Iris pigment epithelial cell (primary cell): ENCODE results near the gene INPP5B.
A peak's percentile ranks its signal among the peaks of the same experiment; 100 is the strongest.
"Not testable (repeated sequence)": the region's sequence is repeated elsewhere in the genome, so short reads cannot be mapped to it uniquely, and the experiment has no call there.

ENCODE experiments used
- DNase-seq: peaks from one replicate; pipeline ENCODE4 v3.0.0-alpha.2; 2011; ENCODE audit warnings: low read depth

Gene INPP5B

DNA sequence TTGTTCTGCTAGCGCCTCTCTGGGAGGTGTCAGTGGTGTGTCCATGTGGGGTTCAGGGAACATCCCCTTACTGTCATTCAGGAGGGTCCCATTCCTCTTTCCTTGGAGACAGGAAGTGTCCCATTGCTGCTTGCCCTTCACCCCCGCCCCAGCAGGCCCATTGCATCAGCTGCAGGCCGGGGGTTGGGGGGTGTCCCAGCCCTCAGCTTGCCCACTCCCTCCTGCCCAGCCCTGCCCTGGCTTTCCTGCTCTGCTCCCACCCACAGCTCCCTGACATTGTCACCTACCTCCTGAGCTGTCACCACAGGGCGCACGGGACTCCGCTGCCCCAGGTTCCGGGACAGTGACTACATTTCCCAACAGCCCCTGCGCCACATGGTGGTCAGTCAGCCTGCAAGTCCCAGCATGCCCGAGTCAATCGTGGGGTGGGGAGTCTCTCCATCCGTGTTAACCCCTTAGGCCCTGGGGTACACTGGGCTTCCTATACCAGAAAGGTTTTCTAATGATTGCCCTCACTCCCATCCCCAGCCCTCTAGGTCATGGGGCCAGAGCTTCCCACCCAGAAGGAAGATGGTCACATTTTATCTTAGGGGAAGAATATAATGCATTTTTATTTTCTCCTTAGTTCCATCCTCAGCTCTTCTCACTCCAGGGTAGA lies at the start of gene INPP5B:
INPP5B (minus strand) TSS at position 351 of the 658 bp plus-strand sequence. CDS start 745 bp downstream, outside the sequence.
- DNase-seq: peak; percentile 90

DNA sequence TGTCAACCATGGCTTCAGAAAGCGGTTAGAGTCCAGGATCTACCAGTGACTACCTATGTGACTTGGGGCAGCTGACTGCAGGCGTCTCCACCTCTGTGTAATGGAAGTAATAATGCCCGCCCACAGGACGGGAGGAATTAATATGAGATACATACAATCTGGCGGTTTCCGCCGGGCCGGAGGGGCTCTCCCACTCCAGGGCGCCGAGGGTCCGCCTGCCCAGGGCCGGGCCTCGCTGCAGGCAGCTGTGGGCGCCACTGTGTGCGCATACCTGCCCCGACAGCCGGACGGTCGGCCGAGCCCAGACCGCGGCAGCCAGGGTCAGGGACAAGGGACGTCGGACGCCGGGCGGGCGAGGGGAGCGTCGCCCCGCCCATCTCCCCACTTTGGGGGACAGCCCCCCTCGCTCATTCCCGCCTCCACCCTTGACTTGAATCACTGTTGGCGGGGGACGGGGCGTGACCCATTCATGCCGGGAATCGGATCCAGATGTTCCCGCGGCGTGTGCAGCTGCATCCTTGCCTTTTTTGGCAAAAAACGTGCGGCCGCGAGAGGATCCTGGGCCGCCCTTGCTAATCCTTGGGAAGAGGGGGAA lies 49.0 kb upstream of the INPP5B start:
- peak; percentile 64 for DNase-seq

DNA sequence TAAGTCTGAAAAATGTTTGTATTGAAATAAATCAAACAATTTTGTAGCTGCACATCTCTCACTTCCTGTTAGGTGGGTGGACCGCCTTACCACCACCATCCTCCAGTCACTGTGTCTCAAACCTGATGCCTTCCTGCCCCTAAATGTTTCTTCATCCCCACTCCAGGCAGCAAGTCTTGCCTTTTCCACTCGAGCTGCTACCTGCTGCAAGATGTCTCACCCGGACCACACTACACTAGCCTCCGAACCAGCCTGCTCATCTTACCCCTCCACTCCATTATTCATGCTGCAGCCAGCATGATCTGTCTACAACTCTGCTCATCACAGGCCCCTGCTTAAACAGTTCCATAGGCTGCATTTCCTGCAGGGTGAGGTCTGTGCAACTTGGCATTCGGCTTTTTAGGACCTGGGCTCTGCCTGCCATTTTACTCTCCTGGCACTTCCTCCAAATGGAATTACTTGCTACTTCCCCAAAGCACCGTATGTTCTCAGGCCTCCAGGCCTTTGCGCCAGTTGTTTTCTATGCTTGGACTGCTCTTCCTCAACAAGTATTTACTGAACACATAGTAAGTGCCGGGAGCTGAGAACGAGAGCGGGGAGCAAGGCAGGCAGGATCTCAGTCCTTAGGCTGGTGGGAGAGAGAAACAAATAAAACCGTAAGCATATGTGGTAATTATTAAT lies 48.2 kb upstream of the INPP5B start:
- DNase-seq: no peak

DNA sequence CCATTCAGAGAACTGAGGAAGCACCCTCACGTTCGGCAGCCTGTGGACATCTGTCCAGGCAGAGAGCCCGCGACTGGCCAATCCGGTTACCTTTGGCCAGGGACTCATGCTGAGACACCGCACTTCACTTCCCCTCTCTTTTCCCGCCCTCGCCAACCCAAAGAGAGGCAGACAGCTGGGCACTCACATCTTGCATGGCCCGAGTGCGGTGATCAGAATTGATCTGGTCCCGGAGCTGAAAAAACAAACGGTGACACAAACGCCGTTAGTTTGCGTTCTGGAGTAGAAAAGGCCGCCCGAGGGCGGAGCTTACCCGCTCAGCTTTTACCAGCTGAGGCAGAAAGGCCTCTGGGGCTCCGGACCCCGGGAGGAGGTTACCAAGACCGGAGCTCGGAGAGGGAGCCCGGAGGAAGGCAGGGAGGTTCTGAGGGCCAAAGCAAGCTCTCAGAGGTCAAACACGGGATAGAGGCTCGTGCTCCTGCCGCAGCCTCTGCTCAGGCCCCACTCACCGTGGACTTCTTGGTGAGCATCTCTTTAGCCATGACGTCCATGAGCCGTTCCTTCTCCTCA lies 42.6 kb upstream of the INPP5B start:
- DNase-seq: peak; percentile 44

DNA sequence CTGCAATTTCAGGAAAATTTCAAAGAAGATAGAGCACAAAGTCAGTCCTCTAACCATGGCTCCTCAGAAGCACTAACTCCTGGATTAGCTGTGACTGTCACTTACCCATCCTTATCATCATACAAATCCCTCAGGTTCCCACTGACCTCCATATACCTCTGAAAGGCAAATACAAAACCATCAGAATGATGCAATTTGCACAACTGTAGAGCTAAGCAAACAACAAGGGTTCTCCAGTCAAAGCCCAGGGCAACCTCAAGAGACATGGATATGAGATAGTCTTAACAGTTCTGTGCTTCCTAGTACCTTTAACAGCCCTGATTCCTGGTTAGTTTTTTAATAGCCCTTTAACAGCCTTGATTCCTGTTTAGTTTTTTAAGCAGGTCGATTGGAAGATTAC lies 40.8 kb upstream of the INPP5B start:
- DNase-seq: no peak

DNA sequence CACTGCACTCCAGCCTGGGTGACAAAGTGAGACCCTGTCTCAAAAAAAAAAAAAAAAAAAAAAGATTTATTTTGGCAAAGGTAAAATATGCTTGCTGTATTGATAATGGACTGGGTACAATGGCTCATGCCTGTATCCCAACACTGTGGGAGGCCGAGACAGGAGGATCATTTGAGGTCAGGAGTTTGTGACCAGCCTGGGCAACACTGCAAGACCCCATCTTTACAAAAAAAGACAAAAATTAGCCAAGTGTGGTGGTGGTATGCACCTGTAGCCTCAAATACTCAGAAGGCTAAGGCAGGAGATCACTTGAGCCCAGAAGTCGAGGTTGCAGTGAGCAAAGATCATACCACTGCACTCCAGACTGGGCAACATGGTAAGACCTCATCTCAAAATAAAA lies 36.7 kb upstream of the INPP5B start:
- DNase-seq: no peak

DNA sequence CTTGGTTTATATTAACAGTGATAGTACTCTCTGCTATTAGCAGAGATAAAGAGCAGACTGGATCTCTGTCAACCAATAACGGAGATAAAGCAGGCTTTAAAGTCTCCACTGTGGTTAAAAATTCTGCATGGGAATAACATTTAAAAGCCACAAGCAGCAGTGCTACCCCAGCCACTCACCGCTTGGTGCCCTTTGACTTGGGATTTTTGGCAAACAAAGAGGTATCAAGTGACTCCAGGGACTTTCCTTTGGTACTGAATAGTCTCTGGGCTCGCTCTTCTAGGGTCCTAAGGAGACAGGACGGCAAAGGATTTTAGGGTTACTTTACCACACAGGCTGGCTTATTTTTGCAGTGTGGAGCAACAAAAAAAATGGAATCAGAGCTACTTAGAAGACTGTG lies 31.7 kb upstream of the INPP5B start:
- DNase-seq: no peak

DNA sequence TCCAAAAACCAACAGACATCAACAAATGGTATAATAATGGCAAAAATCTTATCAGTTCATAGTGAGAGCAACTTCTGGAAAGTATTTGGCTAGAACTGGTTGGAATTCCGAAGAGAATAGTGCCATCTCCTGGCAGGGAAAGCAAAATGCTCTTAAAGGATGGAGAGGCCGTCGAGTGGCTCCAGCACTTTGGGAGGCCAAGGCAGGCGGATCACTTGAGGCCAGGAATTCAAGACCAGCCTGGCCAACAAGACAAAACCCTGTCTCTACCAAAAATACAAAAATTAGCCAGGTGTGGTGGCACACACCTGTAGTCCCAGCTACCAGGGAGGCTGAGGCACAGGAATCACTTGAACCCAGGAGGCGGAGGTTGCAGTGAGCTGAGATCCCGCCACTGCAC lies 28.2 kb upstream of the INPP5B start:
- peak; percentile 69 for DNase-seq

DNA sequence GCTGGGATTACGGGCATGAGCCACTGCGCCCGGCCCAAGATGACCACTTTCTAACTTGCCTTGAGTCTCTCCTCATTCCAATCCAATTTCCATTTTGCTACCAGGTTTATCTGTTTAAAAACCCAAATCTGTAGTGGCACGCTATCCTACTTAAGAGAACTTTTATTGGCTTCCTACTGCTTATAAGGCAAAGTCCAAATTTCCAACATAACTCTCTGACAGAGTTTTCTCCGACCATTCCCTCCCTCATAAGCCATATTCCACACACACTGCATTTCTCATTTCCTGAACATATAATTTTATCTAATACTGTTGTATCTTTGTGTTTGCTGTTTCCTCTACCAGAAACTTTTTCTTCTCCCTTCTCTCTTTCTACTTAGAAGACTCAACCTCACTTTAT lies 27.7 kb upstream of the INPP5B start:
- DNase-seq: no peak

DNA sequence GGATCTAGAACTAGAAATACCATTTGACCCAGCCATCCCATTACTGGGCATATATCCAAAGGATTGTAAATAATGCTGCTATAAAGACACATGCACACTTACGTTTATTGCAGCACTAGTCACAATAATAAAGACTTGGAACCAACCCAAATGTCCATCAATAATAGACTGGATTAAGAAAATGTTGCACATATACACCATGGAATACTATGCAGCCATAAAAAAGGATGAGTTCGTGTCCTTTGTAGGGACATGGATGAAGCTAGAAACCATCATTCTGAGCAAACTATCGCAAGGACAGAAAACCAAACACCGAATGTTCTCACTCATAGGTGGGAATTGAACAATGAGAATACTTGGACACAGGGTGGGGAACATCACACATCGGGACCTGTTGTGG lies 26.8 kb upstream of the INPP5B start:
- DNase-seq: not testable (repeated sequence)

DNA sequence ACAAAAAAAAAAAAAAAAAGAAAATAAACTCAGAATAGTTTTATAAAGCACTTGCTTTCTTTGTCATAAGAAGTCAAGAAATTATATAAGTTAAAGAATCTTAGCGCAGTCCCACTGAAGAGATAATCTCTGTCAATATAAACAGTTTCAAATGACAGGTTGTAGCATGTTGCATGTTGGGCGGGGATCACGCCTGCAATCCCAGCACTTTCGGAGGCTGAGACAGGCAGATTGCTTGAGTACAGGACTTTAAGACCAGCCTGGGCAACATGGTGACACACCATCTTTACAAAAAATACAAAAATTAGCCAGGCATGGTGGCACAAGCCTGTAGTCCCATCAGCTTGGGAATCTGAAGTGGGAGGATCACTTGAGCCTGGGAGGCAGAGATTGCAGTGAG lies 18.4 kb upstream of the INPP5B start:
- no peak for DNase-seq

DNA sequence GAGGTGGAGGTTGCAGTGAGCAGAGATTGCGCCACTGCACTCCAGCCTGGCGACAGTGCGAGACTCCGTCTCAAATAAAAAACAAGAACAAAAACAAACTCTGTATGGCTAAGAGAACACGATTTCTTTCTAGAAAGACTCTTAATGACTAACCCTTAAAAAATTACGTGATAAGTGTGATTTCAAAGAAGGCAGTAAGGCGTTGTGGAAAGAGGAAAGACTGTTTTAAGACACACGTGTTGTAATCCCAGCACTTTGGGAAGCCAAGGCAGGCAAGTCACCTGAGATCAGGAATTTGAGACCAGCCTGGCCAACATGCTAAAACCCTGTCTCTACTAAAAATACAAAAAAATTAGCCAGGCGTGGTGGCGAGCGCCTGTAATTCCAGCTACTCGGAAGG lies 17.3 kb upstream of the INPP5B start:
- DNase-seq: not testable (repeated sequence)

DNA sequence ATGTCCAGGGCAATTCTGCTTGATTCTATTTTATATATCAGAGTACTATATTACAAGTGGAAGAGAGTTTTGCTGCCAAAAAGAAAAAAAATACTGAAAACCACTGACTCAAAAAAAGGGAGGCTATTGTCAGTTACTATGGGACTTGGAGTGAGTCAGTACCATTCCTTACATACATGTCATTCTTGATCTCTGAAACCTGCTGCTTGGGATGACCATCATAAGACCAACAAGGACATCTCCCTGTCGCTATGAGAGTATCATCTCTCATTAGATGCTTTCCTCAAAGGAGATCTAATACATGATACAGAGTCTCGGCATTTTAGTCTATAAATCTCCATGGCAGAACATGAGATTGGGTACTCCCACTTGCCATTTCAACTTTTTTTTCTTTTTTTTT lies 11.8 kb upstream of the INPP5B start:
- peak; percentile 93 for DNase-seq

DNA sequence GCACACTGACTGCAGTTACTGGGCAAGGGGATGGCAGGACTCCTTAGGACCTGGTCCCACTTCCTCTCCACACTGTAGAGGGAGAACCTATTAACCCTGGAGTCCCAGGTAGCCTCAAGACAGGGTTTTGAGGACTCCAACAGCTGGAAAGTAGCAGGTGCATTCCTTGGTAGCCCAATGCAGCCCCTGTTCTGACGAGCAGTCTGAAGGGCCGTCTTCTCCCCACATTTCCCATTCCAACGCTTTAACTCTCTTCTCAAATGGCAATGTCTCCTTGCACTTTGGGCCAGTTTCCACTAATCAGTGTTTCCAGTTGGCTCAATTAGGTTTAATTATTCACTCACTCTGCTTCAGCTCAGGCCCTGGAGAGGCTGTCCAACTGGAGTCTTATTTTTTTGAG lies 8.8 kb upstream of the INPP5B start:
- DNase-seq: no peak

DNA sequence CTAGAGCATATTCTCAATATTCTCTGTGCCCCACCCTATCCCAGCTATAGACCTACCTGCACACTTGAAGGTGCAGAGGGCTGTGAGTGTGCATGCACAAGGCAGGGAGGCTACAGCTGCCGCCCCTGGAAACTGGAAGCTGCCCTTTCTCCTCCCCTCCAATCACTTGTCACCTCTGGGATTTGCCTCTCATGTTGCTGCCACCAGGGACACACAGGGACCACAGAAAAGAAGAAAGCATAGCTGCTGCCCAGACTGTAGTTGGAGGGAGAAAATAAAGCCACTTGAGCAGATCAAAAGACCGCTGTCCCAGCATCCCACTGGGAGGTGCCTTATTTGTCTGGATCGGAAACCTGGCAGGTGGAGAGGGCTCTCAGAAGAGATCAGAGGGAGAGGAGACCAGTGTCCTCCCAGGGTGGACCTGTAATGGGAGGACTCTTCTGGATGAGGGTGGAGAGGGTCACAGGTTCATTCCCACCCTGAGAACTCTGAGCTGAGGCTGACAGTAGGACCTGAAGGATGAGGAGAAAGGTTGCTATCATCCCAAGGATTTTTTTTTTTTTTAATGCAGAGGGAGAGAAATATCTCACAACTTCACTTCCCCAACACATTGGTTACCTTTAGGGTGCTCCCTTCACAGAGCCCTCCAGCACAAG lies 7.6 kb upstream of the INPP5B start:
- DNase-seq: no peak

DNA sequence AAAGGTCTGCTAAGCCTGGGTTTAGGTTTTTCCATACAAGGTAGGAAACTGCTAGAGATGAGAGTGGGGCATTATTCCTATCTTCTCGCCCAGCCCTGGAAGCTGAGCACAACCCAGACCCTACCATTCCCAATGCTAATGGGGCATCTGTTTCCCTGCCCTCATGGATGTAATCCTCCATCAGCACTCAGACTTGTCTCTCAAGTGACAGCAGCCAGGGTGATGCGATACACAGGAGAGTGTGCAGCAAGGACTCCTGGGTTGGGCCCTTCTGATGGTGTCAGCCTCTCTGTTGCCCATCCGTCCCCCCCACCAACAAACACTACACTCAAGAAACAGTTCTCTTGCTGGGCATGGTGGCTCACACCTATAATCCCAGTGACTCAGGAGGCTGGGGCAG lies 5.9 kb upstream of the INPP5B start:
- DNase-seq: no peak

DNA sequence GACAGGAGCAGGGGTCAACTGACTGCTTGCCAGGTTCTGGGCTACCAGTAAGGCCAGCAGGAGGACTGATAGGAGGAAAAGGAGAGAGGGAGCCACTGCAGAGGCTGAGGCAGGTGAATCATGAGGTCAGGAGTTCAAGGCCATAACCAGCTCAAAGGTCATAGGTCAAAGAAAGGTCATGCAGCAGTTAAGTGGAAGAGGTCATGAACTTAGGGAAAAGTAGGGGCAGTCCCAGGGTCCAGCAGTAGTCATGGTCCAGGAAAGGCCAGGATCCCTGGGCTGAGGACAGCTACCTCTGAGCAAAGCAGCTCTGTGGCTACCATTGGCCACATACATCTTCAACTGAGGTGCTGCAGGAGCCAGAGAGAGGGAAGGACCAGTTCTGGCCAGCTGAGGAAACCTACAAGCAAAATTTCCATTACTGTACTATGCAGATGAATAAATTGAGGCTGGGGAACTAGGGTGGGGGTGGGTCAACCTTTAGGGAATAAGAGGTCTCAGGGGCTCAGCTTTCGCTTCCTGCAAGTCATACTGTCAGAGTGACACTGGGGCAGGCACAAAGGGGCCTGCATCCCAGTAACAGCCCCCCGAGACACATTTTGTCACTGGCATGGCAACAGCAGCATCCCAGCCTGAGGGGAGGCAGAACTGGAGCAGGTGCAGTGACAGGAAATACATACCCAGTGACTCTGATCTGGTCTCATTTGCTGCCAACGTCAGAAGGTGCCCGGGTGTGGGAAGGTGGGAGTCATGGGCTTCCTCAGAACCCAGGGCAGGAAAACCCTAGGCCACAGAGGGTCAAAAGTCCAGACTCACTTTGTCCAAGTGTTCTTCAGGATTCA lies 5.2 kb upstream of the INPP5B start:
- no peak for DNase-seq

DNA sequence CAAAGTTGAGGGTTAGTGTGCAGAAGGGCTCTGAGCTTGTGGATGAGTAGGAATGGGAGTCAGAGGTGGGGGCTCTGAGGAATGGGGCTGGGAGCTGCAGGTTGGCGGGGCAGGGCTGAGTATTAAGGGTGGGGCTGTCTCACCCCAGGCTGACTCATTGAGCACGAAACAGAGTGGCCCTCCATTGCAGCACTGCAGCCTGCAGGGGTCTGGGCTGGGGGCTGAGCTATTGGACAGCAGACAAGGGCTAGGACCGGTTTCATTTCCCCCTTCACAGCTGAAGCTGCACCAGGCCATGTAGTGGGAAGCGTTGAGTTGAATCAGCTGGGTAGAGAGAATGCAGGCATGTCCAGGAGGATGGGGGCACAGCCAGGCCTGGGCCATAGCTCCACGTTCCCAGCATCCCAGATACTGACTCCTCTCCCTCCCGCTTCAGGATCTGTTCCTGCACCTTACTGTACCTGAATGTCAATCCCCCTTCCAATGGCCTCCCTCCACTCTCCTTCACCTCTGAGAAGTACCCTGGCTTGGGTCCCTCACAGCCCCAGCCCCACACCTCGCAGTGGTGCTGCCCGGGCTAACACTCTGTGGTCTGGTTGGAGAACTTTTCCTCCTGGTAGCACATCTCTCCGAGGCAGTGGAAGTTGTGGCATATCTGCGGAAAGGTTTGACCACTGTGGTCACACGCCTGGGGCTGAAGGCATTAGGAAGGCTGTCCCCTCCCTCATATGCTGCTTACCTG lies 4.4 kb upstream of the INPP5B start:
- no peak for DNase-seq

DNA sequence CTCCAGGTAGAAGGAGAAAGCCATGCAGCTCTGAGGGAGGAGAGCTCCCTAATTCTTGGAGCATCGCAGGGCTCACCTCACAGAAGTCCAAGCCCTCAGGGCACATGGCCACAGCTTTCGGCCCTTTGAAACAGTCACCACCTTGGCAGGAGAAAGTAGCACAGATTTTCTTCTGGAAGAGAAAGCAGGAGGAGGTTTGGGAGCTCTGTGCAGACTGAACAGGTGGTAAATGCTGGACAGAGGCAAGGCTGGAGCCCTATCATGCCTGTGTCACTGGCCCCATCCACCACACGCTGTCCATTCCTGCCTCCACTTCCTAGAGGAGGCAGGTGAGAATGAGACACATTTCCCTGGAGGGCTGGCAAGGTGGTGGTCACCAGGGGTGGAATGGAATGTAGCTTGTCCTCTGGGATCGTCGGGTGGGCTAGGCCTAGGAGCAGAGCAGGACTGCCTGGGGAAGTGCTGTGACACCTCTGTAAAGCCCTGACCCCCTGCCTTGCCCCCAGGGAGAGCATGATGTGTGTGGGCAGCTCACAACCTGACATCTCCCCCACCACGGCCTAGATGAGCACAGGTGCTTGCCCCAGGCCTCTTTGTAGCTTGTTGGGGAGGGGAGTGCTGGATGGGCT lies 2.8 kb upstream of the INPP5B start:
- no peak for DNase-seq

DNA sequence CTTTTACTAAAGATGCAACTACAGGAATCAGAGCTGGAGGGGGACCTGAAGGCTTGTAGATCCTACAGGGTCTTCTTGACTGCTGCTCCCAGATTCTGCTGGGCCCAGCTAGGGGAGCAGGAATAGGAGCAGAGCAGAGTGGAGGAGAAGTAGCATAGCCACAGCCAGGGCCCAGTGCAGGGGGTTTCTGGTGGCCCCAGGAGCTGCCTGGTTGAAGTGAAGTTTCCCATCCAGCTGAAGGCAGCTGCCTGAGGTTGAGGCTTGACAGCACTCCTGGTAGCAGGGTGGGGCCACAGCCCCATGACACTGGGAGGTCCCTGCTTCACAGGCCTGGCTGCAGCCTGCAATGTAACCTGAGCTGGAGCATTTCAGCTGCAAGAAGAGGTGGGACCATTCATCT lies 2.0 kb upstream of the INPP5B start:
- no peak for DNase-seq

DNA sequence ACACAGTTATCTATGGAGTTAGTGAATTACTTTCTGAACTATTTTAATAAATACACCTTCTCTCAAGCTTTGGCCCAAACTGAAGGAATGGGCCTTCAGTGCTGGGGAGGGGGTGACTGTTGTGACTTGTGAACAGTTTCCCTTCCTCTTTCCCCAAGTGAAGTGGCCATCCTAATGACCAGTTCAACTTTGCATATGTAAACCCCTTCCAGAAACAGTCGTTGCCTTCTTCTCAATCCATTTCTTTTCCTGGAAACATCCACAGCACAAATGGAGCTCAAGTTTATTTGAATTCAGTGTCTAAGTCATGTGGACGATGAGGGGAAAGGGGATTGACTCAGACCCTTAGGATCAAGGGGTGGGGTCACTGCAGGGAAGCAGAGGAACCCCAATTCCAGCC lies 1.3 kb upstream of the INPP5B start:
- no peak for DNase-seq
